Sigmoid colon (tissue), 4 donors: Measurements from ENCODE around the gene GCNA.

Experiments
- CTCF ChIP-seq, 4 experiments: fragments of 450-650 bp in 3 of 4; fragments of 200-600 bp in 1 of 4; IDR thresholded peaks; one replicate each; pipeline ENCODE4 v1.5.1; 2016 to 2019; ENCODE audit warnings: antibody characterized with exemption in 4 of 4, mild to moderate bottlenecking in 3 of 4, moderate library complexity in 2 of 4
- POLR2AphosphoS5 ChIP-seq, 4 donors: sonication (generic); formaldehyde crosslinking; IDR thresholded peaks; one replicate each; pipeline ENCODE4 v1.6.1; 2017; ENCODE audit warnings: antibody characterized with exemption in 4 of 4

GRCh38 chrX:71586929-71587328 is 8.7 kb downstream of the GCNA start:
- no peak for TF ChIP-seq CTCF (IDR thresholded peaks at IDR 0.05)
- no peak for TF ChIP-seq POLR2AphosphoS5 (IDR thresholded peaks at IDR 0.05)
